ENCODE results near the gene OR1F1. TPM values are rescaled to one million over a fixed set of nuclear protein-coding genes. Genes with fewer than 3 reads are reported as not detected.

The OR1F1 gene
- total and polyA plus RNA-seq, 12 donors: not detected

- TF ChIP-seq, protein P1, sequence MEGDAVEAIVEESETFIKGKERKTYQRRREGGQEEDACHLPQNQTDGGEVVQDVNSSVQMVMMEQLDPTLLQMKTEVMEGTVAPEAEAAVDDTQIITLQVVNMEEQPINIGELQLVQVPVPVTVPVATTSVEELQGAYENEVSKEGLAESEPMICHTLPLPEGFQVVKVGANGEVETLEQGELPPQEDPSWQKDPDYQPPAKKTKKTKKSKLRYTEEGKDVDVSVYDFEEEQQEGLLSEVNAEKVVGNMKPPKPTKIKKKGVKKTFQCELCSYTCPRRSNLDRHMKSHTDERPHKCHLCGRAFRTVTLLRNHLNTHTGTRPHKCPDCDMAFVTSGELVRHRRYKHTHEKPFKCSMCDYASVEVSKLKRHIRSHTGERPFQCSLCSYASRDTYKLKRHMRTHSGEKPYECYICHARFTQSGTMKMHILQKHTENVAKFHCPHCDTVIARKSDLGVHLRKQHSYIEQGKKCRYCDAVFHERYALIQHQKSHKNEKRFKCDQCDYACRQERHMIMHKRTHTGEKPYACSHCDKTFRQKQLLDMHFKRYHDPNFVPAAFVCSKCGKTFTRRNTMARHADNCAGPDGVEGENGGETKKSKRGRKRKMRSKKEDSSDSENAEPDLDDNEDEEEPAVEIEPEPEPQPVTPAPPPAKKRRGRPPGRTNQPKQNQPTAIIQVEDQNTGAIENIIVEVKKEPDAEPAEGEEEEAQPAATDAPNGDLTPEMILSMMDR (IDR thresholded peaks at IDR 0.05): no peak
- H3K27ac ChIP-seq: no peak overlapping the region
- peaks cover 0 to 67% (median 27%) of the 10 kb centered on the region in 9 donors for H3K36me3 ChIP-seq
- ATAC-seq (no peak), DNase-seq (no peak)
- peaks cover 3 to 37% (median 22%) of the 10 kb centered on the region in 9 donors for H3K4me1 ChIP-seq
- intact Hi-C loops (cut with DNase I): no loop called here
- no peak overlapping the region for H3K4me3 ChIP-seq
- H3K9me3 ChIP-seq: no peaks in the 10 kb centered on the region
- H3K27me3 ChIP-seq: no peaks in the 10 kb centered on the region
- WGBS, 2 donors: 94 to 95% methylated on average over 69 of the region's 69 CpGs
These were observed 47.2 kb upstream of the OR1F1 start for GRCh38 chr16:3140603-3141427.

GRCh38 chr16:3141781-3142311, 46.2 kb upstream of the OR1F1 start:
- WGBS, 2 donors: 97% methylated on average over 23 of the region's 23 CpGs
- DNase-seq: no peak
- intact Hi-C loops (cut with DNase I): no loop called here

DNA sequence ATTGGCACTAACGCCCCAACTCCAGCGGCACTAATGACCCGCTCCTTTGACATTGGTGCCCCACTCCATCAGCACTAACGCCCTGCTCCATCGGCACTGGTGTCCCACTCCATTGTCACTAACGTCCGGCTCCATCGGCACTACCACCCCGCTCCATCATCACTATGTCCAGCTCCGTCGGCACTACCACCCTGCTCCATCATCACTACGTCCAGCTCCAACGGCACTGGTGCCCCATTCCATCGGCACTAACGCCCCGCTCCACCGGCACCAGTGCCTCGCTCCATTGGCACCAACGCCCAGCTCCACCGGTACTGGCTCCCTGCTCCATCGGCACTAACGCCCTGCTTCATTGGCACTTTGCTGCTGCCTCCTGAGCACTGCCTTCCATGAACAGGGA, 45.7 kb upstream of the OR1F1 start:
- H3K9me3 ChIP-seq: no peaks in the 10 kb centered on the region
- DNase-seq: no peak
- TF ChIP-seq, protein P1 (IDR thresholded peaks at IDR 0.05): no peak
- no peak for ATAC-seq
- 96 to 97% methylated on average over 22 of the region's 22 CpGs for WGBS, 2 donors
- H3K4me1 ChIP-seq: peaks cover 0 to 33% (median 17%) of the 10 kb centered on the region in 9 donors
- H3K4me3 ChIP-seq: no peak overlapping the region
- intact Hi-C loops (cut with DNase I): no loop called here
- H3K27ac ChIP-seq: peak overlapping the region in 6 of 10 donors; percentile 71 to 94 (median 86)
- H3K36me3 ChIP-seq: peaks cover 0 to 60% (median 27%) of the 10 kb centered on the region in 9 donors
- no peaks in the 10 kb centered on the region for H3K27me3 ChIP-seq

More at GRCh38 chr16:3141781-3142311, 46.2 kb upstream of the OR1F1 start:
- Histone ChIP-seq H3K27ac (no peak overlapping the region), H3K36me3 (peaks cover 0 to 65% (median 27%) of the 10 kb centered on the region in 9 donors), H3K4me3 (no peak overlapping the region), H3K27me3 (no peaks in the 10 kb centered on the region), H3K9me3 (no peaks in the 10 kb centered on the region), H3K4me1 (peaks cover 0 to 33% (median 17%) of the 10 kb centered on the region in 9 donors)
- ATAC-seq: no peak
- TF ChIP-seq, protein P1 (IDR thresholded peaks at IDR 0.05): no peak

GRCh38 chr16:3142770-3143169, 45.2 kb upstream of the OR1F1 start:
- TF ChIP-seq, protein P1 (IDR thresholded peaks at IDR 0.05): no peak
- WGBS, 2 donors: 91 to 92% methylated on average over 13 of the region's 13 CpGs
- intact Hi-C loops (cut with DNase I): no loop called here
- ATAC-seq (no peak), DNase-seq (no peak)
- Histone ChIP-seq H3K36me3 (peaks cover 0 to 56% (median 27%) of the 10 kb centered on the region in 9 donors), H3K27ac (peak overlapping the region; percentile 60 to 94 (median 84)), H3K4me3 (no peak overlapping the region), H3K27me3 (no peaks in the 10 kb centered on the region), H3K9me3 (no peaks in the 10 kb centered on the region), H3K4me1 (peaks cover 0 to 33% (median 17%) of the 10 kb centered on the region in 9 donors)

Measured in heart right ventricle (tissue), 16 donors.